AG09319 (cell line): ENCODE measurements around the gene RASSF8.

Source experiments
- DNase-seq: peaks from one replicate; pipeline ENCODE4 v3.0.0-alpha.2; 2010; ENCODE audit warnings: low read depth; ENCODE audit errors: extremely low read depth
- CTCF ChIP-seq: IDR thresholded peaks from 2 replicates; pipeline ENCODE4 v1.5.1; 2011; ENCODE audit warnings: low read depth, mild to moderate bottlenecking, inconsistent platforms, low read length, moderate library complexity

RASSF8 gene

DNA sequence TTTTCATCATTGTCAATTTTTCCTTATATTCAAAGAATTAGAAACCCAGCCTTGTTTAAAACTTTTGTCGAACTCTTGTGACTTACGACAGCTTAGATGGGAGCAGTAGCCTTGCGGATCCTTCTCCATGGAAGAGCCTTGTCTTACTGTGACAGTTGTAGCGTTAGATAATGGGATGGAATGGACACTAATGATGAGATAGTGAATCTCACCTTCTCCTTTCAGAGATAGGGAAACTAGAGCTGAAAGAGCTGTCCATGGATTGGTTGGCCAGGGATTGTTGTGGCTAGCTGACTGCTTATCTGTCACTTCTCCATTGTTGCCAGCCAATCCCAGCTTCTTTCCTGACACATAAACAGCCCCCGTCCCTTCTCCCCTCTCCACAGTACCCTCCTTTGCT is 107.0 kb downstream of the RASSF8 start:
- no peak for TF ChIP-seq CTCF
- DNase-seq, result no peak

- DNase-seq, result no peak
These were observed 110.0 kb downstream of the RASSF8 start for GRCh38 chr12:26068503-26068902.

GRCh38 chr12:26069796-26070195 is 111.3 kb downstream of the RASSF8 start:
- TF ChIP-seq CTCF, result no peak
- DNase-seq, result no peak

More at GRCh38 chr12:26068503-26068902, 110.0 kb downstream of the RASSF8 start:
- TF ChIP-seq CTCF, result no peak

- no peak for DNase-seq
- no peak for TF ChIP-seq CTCF
These were observed 119.6 kb downstream of the RASSF8 start for GRCh38 chr12:26077915-26078702.

- DNase-seq, result no peak
- TF ChIP-seq CTCF, result no peak
These were observed 122.4 kb downstream of the RASSF8 start for GRCh38 chr12:26080911-26081310.

DNA sequence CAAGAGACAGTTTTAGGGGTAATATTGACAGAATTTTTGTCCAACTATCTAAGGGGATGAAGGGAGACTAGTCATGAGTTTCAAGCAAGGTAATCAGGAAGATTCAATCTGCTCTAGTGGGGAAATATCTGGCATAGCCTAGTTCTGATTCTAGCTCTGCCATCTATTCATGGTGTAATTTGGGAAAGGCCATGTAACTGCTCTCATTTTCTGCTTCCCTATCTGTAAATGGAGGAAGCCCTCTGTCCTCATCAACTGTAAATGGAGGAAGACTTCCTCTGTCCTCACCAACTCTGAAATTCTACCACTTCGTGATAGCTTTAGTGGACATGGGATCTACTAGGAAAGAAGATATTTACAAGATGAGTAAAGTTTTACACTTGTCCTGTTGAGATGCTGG is 128.5 kb downstream of the RASSF8 start:
- DNase-seq, result no peak
- TF ChIP-seq CTCF, result no peak

DNA sequence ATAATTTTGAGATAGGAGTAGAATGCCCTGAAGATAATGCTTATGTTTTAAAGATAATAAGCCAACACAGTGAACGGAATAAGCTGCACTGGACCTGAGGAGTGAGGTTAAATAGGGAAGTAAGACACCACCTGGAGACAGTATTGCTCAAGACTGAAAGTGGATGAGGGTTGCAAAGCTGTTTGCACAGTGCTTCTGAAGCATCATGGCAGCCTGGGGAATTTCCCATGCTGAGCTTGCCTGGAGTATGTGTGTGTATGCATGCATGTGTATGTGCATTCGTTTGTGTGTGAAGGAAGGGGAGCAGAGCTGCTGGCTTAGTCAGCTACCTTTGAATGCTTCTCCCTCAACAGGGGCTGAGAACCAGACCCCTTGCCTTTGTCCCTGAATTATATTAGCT is 130.5 kb downstream of the RASSF8 start:
- no peak for TF ChIP-seq CTCF
- DNase-seq, result no peak
